Activated naive CD4-positive, alpha-beta T cell treated with Interleukin-2 at 50 U/mL for 16 hours (primary cell): ENCODE measurements around the gene C19orf67.

Source experiments
- DNase-seq: peaks from one replicate; pipeline ENCODE4 v3.0.0-alpha.2; 2020

C19orf67 gene

DNA sequence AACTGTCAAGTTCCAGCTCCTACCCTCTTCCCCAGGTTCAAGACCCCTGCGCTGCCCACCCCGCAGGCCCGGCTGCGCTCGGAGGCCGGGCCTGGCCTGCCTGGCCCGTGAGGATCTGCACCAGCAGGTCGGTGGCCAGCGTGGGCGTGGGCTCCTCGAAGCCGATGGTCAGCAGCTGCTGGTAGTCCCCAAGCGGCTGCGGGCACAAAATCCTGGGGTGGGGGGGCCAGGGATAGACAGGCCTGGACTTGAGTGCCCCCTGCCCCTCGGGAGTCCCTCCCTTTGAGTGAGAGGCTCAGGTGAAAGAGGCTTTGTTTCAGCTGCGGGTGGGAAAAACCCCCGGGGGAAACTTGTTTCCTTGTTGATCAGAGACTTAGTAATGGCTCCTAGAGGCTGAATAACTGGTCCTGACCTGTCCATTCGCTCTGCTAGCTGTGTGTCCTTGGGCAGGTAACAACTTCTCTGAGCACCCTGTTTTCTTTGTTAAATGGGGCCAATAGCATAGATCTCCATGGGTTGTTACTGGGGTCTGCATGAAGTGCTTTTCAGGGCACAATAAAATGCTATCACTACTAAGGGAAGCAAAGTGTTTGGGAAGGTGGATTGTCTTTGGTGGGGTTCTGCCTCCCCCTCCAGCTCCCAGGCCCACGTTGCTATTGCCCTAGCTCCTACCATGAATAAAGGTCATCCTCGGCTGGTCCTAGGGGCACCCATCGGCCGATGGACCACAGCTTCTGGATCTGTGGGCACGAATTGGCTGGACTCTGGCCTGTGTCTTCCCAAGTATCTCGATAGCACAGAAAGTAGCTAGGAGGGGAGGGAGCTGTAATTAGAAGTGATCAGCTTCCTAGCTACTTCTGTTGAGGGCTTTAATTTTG, 3.5 kb downstream of the C19orf67 start:
- peak; percentile 48 for DNase-seq

DNA sequence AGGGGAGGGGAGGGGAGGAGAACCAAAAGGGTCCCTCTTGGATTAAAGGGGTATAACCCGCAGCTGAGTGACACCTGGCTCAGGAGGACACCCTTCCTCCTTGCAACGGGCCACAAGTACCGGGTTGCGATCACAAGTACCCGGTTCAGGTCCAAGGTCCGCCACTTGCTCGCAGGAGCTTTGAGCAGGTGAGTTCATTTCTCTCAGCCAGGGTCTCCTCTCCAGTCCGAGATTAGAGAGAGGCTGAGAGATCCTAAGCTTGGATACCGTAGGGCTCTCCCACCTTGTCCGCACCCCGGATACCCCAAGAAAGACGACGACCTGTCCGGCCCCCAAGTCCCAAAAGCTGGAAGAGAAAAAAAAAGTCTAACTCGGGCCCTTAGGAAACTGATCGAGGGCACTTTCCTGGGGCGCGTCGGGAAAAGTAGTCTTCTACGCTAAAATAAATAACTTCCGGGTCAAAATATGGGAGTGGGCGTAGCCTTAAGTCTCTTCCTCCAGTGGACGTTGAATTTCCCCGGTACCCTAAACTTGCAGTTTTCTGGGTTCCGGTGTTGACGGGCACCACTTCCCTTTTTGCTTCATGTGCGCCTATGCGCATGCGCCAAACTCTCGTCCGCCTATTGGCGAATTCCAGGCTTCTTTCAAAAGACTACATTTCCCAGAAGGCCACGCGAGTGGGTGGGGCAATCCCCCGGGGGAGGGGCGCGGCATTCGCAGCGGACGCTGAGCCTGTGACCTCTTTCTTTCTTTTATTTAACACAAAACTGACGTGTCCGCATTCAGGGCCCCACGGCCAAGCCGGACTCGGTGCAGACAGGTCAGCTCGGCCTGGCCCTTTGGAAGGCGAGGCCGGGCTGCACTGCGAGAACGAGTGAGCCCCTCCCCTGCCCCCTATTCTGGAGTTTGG, 4.4 kb downstream of the C19orf67 start:
- peak; percentile 99 for DNase-seq

DNA sequence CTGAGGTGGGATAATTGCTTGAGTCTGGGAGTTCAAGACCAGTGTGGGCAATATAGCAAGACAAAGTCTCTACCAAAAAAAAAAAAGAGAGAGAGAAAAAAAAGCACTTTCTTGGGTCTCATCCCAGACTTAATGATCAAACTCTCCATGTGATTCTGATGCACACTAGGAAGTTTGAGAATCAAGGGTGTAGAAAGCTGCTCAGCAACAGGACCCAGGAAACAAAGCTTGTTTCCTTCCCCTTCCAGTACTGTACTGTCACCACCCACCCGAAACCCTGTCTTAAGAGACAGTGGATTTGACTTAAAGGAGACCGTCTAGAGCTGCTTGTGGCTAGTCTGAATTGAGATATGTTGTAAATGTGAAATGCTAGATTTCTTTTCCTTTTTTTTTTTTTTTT, 7.2 kb downstream of the C19orf67 start:
- DNase-seq: no peak

DNA sequence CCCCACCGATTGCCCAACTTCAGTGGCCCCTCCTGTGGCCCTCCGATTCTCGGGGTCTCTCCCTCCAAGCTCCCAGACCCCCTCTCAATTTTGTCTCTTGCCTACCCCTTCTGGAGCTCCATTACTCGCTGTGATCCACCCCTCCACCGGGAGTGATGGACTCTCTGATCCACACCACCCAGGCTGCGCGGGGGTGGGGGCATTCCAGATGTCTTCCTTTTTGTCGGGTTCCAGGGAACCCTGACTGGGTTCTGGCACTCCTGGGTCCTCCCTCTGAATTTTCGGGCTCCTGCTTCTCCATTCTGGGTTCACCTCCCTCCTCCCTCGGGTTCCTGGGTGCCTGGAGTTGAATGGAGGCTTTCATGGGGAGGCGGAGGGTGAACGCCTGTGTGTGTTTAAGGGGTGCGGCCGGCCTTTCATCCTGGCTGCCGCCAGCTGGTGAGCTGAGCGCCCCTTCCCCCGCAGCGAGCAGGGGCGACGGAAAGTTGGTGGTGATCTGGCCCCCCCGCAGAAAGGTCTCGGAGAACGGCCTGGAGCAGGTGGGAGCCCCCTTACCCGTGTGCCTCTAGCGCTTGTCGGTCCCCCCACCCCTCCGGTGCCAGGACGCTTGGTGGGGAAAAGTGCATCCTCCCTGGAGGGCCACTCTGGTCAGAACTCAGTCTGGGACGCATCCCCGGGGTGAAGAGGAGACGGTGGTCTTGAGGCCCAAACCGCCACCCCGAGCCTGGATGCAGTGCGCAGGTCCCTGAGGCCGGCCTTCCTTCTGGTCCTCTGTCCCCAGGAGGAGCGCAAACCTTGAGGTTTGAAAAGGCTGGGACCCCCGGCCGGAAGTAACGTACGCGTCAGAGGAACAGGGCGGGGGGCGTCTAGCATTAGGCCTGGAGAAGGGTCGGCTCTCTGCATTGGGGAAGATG, 11.4 kb downstream of the C19orf67 start:
- peak; percentile 46 for DNase-seq

DNA sequence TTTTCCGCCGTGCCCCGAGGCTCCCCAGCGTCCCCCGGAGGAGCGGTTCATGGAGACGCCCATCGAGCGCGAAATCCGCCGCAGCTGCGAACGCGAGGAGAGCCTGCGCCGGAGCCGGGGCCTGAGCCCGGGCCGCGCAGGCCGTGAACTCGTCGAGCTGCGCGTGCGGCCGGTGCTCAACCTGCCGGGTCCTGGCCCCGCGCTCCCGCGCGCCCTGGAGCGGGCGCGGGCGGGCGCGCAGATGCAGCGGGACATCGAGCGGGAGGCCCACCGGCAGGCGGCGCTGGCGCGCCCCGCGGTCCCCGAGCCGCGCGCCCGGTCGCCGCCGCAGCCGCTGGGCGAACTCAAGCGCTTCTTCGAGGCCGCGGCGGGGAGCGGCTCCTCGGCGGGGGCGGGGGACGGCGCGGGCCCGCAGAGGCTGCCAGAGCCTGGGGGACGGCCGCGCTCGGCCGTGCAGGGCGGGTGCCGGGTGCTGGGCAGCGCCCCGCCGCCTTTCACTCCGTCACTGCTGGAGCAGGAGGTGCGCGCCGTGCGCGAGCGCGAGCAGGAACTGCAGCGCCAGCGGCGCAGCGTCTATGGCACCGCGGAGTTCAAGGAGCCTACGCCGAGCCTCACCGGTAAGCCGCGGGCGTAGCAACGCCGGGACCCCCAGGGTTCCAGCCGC, 12.2 kb downstream of the C19orf67 start:
- peak; percentile 79 for DNase-seq

DNA sequence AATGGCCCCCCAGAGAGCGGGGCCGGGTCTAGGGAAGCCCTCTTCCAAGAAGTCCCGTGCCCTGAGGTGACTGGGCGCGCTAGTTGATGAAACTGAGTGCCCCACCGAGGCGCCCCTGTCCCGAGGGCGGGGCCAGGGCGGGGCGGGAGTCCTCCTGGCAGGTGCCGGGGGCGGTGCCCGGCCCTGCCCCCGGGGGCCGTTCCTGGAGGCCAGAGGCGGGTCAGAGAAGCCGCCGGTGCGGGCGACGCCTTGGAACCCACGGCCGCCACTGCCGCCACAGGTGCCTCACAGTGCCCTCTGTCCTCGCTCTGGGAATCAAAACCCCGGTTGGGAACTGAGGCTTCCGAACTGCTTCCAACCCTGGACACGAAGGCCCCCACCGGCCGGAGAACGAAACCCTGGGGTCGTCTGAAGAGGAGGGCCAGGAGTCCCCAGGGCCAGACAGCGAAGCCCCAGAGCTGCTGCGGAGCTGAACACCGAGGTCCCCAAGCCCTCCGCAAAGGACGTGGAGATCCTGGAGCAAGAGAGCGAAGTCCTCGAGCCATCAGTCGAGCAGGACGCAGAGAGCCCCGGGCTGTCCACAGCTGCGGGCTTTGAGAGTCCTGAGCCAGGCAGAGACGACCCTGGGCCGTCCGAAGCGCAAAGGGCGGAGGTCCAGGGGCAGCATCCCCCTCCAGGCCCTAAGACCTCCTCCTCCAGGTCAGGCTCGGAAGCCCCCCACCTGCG, 12.9 kb downstream of the C19orf67 start, which contains the start of gene MISP3:
Gene MISP3 (plus strand): TSS at position 252 of the 726 bp plus-strand sequence. CDS start 524 bp downstream, outside the sequence.
- DNase-seq: peak; percentile 46

DNA sequence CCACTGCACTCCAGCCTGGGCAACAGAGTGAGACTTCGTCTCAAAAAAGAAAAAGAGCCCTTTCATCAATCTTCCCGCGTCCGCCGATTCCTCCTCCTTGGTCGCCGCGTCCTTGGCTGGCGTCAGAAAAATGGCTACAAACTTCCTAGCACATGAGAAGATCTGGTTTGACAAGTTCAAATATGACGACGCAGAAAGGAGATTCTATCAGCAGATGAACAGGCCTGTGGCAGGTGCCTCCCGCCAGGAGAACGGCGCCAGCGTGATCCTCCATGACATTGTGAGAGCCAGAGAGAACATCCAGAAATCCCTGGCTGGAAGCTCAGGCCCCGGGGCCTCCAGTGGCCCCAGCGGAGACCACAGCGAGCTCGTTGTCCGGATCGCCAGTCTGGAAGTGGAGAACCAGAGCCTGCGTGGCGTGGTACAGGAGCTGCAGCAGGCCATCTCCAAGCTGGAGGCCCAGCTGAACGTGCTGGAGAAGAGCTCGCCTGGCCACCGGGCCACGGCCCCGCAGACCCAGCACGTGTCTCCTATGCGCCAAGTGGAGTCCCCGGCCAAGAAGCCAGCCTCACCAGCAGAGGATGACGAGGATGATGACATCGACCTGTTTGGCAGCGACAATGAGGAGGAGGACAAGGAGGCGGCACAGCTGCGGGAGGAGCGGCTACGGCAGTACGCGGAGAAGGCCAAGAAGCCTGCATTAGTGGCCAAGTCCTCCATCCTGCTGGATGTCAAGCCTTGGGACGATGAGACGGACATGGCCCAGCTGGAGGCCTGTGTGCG, 15.1 kb downstream of the C19orf67 start:
- DNase-seq: no peak

DNA sequence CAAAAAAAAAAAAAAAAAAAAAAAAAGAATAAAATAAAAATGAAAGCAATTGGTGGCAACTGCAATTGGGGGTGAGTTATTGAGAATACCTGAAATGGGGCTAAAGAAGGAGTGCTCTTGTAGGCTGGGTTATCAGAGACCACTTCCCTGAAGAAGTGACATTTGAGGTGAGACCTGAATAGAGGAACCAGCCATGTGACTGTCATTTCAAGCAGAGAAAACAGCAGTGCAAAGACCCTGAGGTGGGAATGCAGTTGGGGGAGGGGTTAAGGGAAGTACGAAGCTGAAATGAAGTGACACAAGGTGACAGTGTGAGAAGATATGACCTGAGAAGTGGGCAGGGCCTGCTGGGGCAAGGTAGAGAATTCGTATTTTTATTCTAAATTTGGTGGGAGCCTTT, 19.4 kb downstream of the C19orf67 start:
- DNase-seq: no peak

DNA sequence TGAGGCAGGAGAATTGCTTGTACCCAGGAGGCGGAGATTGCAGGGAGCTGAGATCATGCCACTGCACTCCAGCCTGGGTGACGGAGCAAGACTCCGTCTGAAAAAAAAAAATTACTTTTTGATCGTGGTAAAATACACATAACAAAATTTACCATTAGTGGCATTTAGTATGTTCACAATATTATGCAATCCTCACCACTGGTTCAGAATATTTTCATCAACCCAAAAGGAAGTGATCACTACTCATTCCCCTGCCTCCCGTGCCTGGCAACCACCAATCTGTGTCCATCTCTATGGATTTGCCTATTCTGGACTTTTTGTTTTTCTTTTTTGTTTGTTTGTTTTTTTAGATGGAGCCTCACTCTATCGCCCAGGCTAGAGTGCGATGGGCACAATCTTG, 22.5 kb downstream of the C19orf67 start:
- DNase-seq: no peak

DNA sequence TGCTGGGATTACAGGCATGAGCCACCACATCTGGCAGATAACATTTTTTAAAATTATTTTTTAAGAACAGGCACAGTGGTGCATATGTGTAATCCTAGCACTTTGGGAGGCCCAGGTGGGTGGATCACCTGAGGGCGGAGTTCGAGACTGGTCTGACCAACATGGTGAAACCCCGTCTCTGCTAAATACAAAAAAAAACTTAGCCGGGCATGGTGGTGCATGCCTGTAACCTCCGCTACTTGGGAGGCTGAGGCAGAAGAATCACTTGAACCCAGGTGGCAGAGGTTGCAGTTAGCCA, 23.1 kb downstream of the C19orf67 start:
- no peak for DNase-seq

DNA sequence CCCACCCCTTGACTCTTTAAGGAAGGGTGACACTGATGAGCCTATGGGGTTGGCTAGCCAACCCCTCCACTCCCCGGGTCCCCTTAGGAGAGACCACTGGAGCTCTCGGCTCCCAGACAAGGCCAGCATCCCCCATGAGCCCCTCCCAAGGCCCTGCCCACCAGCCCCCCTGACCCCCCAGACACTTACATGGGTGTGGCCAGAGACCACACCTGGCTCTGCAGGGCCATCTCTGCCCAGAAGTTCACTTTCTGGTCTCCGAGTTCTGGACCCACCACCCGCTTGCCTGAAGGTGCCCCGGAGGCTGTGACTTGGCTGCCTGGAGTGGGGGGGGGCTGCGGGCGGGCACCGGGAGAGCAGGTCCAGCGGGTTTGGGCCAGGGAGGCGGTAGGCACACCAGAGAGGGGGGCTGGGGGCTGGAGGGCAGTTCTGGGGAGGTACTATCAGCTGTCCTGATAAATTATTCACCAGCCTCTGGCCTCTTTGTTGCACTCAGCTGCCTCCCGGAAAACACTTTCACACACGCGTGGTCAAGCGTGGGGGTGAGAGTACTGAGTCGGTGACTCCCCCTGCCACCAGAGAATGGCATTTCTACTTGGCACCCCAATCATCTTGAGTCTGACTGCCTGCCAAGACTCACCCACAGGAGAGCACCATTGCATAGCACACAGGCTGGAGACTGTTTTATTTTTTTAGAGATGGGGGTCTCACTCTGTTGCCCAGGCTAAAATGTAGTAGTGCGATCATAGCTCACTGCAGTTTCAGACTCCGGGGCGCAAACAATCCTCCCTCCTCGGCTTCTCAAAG, 23.6 kb downstream of the C19orf67 start, which contains the start of gene PALM3:
Gene PALM3 (minus strand): TSS at position 326 of the 807 bp plus-strand sequence. CDS start 96 bp downstream, at position 230.
- no peak for DNase-seq

DNA sequence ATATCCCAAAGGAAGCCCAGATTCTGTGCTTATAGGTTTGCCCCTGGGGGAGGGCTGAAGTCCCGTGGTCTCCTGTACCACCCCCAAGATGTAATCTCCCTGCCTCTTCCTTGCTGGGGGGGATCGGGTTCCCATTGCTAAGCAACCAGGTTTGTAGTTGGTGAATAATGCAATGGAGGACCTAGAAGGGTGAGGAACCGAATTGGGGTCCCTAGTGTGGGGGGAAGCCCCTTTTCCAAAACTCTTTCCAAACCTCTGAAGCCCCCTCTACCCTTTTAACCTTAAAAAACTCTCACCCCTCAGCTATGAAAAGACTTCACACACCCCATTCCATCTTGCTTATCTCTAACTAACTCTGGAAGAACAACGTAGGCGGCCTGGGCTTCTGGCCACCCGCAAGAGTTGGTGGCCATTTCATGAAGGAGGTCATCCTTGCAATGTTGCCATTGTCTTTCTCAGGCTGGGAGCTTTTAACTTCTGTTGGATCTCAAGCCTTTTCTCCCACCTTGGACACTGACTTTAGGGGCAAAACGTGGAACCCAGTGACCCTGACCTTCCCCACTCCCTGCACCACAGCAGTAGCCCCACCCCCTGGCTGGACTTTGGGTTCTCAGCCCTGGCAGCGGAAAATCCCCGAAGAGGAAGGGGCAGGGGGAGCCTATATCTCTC, 24.4 kb downstream of the C19orf67 start:
- DNase-seq: no peak

DNA sequence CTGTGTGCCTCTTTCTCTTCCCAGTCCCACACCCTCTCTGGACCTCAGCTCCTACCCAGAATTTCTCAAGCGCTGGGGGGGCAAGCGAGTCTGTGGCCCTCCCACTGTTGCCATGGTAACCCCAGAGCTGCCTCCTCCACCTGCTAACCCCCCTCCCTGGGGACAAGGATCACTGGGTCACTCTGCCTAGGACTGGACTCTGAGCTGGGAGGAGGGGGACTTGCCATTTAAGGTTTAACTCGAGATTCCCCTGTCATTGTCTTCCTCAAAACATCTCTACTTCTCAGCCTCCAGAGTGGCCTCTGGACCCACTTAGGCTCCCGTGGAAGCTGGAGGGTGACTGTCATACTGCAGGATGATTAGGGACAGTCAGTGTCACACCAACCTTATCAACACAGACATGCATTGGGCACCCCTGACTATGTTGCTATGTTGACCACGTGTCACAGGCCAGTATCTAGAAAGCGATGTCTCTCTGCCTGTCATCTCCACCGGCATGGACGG, 25.9 kb downstream of the C19orf67 start:
- DNase-seq: no peak

DNA sequence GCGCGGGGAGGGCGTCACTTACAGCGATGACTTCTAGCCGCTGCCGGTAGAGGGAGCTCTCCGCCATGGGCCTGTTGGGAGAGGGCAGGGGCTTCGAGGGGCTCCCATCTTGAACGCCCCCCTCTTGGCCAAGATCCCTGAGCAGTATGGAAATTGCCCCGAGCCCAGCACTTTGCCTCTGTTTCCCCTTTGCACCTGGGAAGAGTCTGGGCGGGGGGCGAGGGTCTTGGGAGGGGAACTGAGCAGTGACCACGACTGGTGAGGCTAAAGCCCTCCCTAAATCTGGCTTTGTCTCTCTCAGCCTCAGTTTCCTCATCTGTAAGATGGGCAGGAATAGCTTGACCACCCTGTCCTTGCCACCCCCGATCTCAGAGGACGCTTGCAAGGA, 26.5 kb downstream of the C19orf67 start:
- peak; percentile 56 for DNase-seq

DNA sequence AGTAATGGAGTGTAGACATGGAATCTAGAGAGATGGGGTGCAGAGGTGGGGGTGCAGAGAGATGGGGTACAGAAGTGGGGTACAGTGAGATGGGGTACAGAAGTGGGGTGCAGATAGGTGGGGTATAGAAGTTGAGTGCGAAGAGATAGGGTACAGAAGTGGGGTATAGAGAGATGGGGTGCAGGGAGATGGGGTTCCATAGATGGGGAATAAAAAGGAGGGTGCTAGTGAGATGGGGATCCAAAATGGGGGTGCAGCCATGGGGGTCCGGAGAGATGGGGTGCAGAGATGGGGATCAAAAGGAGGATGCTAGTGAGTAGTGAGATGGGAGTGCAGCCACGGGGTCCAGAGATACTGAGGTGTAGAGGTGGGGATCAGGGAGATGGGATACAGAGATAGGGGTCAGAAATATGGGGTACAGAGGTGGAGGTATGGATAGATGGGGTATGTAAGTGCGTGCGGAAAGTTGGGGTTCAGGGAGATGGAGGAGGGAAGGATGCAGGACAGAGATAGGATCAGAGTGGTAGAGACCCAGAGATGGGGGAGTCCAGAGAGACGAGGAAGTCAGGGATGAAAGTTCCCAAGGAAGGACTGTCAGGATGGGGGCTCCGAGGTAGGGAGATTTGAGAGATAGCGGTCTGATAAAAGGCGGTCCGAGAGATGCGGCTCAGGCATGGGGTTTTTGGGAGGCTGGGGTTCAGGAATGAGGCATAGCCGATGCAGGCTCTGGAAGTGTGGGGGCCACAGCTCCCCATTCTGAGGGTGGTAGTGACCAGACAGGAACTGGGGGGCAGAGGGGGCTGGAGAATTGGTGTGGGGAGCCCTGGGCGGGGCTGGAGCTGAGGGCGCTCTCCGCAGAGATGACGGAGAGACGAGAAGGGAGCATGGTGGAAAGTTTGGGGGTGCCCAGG, 27.1 kb downstream of the C19orf67 start:
- no peak for DNase-seq

DNA sequence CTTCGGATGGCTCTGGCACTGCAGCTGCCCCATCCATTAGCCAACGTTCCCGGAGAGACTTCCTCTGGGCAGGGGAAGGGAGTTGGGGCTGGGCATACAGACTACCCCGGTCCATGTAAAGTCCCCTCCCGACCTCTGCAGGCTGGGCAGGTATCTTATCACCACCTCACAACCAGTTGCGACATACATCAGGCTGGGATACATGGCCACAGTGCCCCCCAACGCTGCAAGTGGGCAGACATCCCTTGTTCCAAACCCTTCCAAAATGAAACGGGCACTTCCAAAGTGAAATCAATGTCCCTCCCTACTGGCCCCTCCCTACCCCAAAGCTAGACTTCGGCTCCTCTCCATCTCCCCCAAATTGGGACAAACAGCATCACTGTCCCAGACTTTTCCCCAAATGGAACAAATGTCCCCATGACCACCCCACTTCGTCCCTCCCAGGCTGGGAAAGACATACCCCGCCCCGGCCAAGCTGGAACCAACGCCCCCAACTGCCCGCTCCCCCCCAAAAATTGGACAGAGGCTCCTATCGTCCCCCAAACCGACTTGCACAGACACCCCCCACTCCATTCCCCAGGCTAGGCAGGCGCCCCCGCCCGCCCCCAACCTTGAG, 28.7 kb downstream of the C19orf67 start:
- DNase-seq: no peak

DNA sequence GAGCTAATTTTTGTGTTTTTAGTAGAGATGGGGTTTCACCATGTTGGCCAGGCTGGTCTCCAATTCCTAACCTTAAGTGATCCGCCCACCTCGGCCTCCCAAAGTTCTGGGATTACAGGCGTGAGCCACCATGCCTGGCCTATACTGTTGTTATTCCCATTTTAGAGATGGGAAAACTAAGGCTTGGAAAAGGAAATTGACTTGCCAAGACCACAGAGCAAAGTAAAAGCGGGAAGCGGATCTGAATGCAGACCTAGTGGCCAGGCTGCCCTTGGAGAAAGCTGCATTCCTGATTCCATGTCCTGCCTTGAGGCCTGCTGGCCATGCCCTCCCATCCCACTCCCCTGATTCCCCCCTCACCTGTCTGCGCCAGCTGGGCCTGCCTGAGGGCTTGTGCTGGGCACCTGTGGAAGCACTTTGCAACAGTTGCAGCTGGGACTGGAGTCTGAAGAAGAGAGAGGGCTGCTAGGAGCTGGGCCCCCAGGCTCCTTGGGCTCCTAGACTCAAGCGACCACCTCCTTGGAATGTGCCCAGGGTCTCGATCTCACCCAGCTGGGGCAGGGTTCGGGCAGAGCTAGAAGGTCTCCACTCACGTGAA, 29.4 kb downstream of the C19orf67 start:
- DNase-seq: no peak
